H9 (cell line): ENCODE results near the gene GNMT. TPM values are rescaled to one million over a fixed set of nuclear protein-coding genes. Genes with fewer than 3 reads are reported as not detected.
A peak's percentile ranks its signal among the peaks of the same experiment; 100 is the strongest.

Experiments used
- DNase-seq: peaks from one replicate; pipeline ENCODE4 v3.0.0-alpha.2; 2017
- H2AFZ ChIP-seq: one replicate; pipeline ENCODE4 v1.6.1; 2013; ENCODE audit warnings: mild to moderate bottlenecking, low read length, control low read depth, moderate library complexity
- H2AK5ac ChIP-seq: 2 replicates; pipeline ENCODE4 v1.6.1; 2013; ENCODE audit warnings: low read length, control low read depth, mixed read lengths; ENCODE audit not compliant: insufficient read length
- H2BK120ac ChIP-seq: one replicate; pipeline ENCODE4 v1.6.1; 2013; ENCODE audit warnings: low read depth, mild to moderate bottlenecking, low read length, control low read depth, inconsistent platforms; ENCODE audit not compliant: poor library complexity, severe bottlenecking
- H2BK12ac ChIP-seq: 2 replicates; pipeline ENCODE4 v1.6.1; 2013; ENCODE audit warnings: low read length, control low read depth, mixed read lengths, low read depth; ENCODE audit not compliant: insufficient read length
- H2BK15ac ChIP-seq: 2 replicates; pipeline ENCODE4 v1.6.1; 2013; ENCODE audit warnings: low read depth, low read length, control low read depth
- H2BK20ac ChIP-seq: one replicate; pipeline ENCODE4 v1.6.1; 2013; ENCODE audit warnings: low read depth, mild to moderate bottlenecking, low read length, control low read depth, inconsistent platforms; ENCODE audit not compliant: poor library complexity, severe bottlenecking
- H2BK5ac ChIP-seq: 2 replicates; pipeline ENCODE4 v1.6.1; 2013; ENCODE audit warnings: low read length, control low read depth, mixed read lengths; ENCODE audit not compliant: insufficient read length
- H3K14ac ChIP-seq: 2 replicates; pipeline ENCODE4 v1.6.1; 2013; ENCODE audit warnings: low read length, control low read depth; ENCODE audit not compliant: insufficient read depth
- H3K18ac ChIP-seq: 2 replicates; pipeline ENCODE4 v1.6.1; 2013; ENCODE audit warnings: low read depth, mild to moderate bottlenecking, mixed read lengths, low read length, control low read depth; ENCODE audit not compliant: insufficient read length
- H3K23ac ChIP-seq: 2 replicates; pipeline ENCODE4 v1.6.1; 2013; ENCODE audit warnings: low read length, control low read depth, mixed read lengths, low read depth; ENCODE audit not compliant: insufficient read length
- H3K23me2 ChIP-seq: 2 replicates; pipeline ENCODE4 v1.6.1; 2013; ENCODE audit warnings: low read depth, mild to moderate bottlenecking, mixed read lengths, low read length, control low read depth; ENCODE audit not compliant: insufficient read length, poor library complexity, severe bottlenecking
- H3K27ac ChIP-seq: 2 replicates; pipeline ENCODE4 v1.5.1; 2013; ENCODE audit warnings: low read length, control low read depth, mixed read lengths, low read depth; ENCODE audit not compliant: insufficient read length
- H3K27me3 ChIP-seq: 2 replicates; pipeline ENCODE4 v1.6.1; 2013; ENCODE audit warnings: low read length, control low read depth, inconsistent platforms; ENCODE audit not compliant: insufficient read depth
- H3K4ac ChIP-seq: 2 replicates; pipeline ENCODE4 v1.6.1; 2013; ENCODE audit warnings: low read depth, mild to moderate bottlenecking, control low read depth, inconsistent platforms, low read length, moderate library complexity
- H3K4me1 ChIP-seq: 2 replicates; pipeline ENCODE4 v1.6.1; 2013; ENCODE audit warnings: low read length, control low read depth, inconsistent platforms; ENCODE audit not compliant: insufficient read depth
- H3K4me2 ChIP-seq: 2 replicates; pipeline ENCODE4 v1.6.1; 2013; ENCODE audit warnings: low read length, control low read depth, mixed read lengths; ENCODE audit not compliant: insufficient read length, insufficient read depth
- H3K56ac ChIP-seq: 2 replicates; pipeline ENCODE4 v1.6.1; 2013; ENCODE audit warnings: low read depth, mild to moderate bottlenecking, mixed read lengths, low read length, control low read depth; ENCODE audit not compliant: insufficient read length
- H3K79me1 ChIP-seq: 2 replicates; pipeline ENCODE4 v1.6.1; 2013; ENCODE audit warnings: low read depth, mild to moderate bottlenecking, moderate library complexity, low read length, control low read depth, inconsistent platforms; ENCODE audit not compliant: insufficient read depth, poor library complexity, severe bottlenecking
- H3K79me2 ChIP-seq: 2 replicates; pipeline ENCODE4 v1.6.1; 2013; ENCODE audit warnings: low read length, control low read depth, inconsistent platforms; ENCODE audit not compliant: insufficient read depth
- H3K9ac ChIP-seq: 2 replicates; pipeline ENCODE4 v1.6.1; 2013; ENCODE audit warnings: low read length, control low read depth, mixed read lengths; ENCODE audit not compliant: insufficient read length; ENCODE audit errors: extremely low read depth
- H3K9me3 ChIP-seq: one replicate; pipeline ENCODE4 v1.6.1; 2013; ENCODE audit warnings: low read depth, low read length, inconsistent platforms; ENCODE audit not compliant: control insufficient read depth
- H3T11ph ChIP-seq: one replicate; pipeline ENCODE4 v1.6.1; 2013; ENCODE audit warnings: mild to moderate bottlenecking, low read length, control low read depth, inconsistent platforms
- H4K20me1 ChIP-seq: one replicate; pipeline ENCODE4 v1.6.1; 2013; ENCODE audit not compliant: control insufficient read depth, insufficient read length, insufficient read depth
- H4K5ac ChIP-seq: 2 replicates; pipeline ENCODE4 v1.6.1; 2013; ENCODE audit warnings: low read depth, mild to moderate bottlenecking, mixed read lengths, low read length, control low read depth; ENCODE audit not compliant: insufficient read length
- H4K8ac ChIP-seq: replicated peaks from 2 replicates; pipeline ENCODE4 v1.6.1; 2013; ENCODE audit warnings: low read length, control low read depth, mixed read lengths, low read depth; ENCODE audit not compliant: insufficient read length
- H4K91ac ChIP-seq: 2 replicates; pipeline ENCODE4 v1.6.1; 2013; ENCODE audit warnings: low read depth, mild to moderate bottlenecking, moderate library complexity, mixed read lengths, low read length, control low read depth; ENCODE audit not compliant: insufficient read length
- H3K27ac Mint-ChIP-seq, 3 experiments: 2 replicates in 2 of 3; 3 replicates in 1 of 3; pipeline ENCODE4 v1.8.0; 2020 to 2021; ENCODE audit warnings: mixed read lengths in 3 of 3, mild to moderate bottlenecking in 1 of 3, moderate library complexity in 1 of 3
- H3K27me3 Mint-ChIP-seq: 2 replicates; pipeline ENCODE4 v1.8.0; 2021; ENCODE audit warnings: low read depth, mild to moderate bottlenecking, moderate library complexity, mixed read lengths
- H3K36me3 Mint-ChIP-seq, 3 experiments: 2 replicates in 2 of 3; 3 replicates in 1 of 3; pipeline ENCODE4 v1.8.0; 2020 to 2021; ENCODE audit warnings: low read depth in 3 of 3, mixed read lengths in 3 of 3; ENCODE audit not compliant: insufficient read depth in 1 of 3
- H3K4me1 Mint-ChIP-seq, 2 experiments: 2 replicates each; pipeline ENCODE4 v1.8.0; 2020; ENCODE audit warnings: mixed read lengths in 2 of 2
- H3K4me3 Mint-ChIP-seq, 2 experiments: 2 replicates in 1 of 2; 3 replicates in 1 of 2; pipeline ENCODE4 v1.8.0; 2020 to 2021; ENCODE audit warnings: mild to moderate bottlenecking in 2 of 2, mixed read lengths in 2 of 2, moderate library complexity in 1 of 2
- H3K9me3 Mint-ChIP-seq, 2 experiments: 2 replicates in 1 of 2; 3 replicates in 1 of 2; pipeline ENCODE4 v1.8.0; 2020; ENCODE audit warnings: mild to moderate bottlenecking in 2 of 2, mixed read lengths in 2 of 2, moderate library complexity in 1 of 2
- CTCF ChIP-seq: fragments of 200-600 bp; sonication (generic); conservative IDR thresholded peaks from 3 replicates; pipeline ENCODE4 v1.8.0; 2021; ENCODE audit warnings: antibody characterized with exemption, mild to moderate bottlenecking
- WGBS: extraction: QIAGEN DNeasy Blood & Tissue Kit; methylation state at CpG from one replicate; pipeline ENCODE4 v1.1.7; 2013; ENCODE audit warnings: missing lambda C conversion rate, low lambda C conversion rate, mixed read lengths; ENCODE audit not compliant: insufficient read length; ENCODE audit errors: extremely low coverage; 5-methylcytosine and 5-hydroxymethylcytosine counted together
- total RNA-seq: library from RNA; stranded (reverse); gene quantifications from 2 replicates; pipeline ENCODE4 v1.2.1, GENCODE V29; 2021

GNMT gene
- total RNA-seq, 1 experiment from 2014 or later, result 1.1 TPM

GRCh38 chr6:42937548-42938427 lies 22.8 kb upstream of the GNMT start:
- no peaks in the 10 kb centered on the region for H3K4me1 ChIP-seq
- H3K56ac ChIP-seq, result no peak overlapping the region
- no peaks in the 10 kb centered on the region for H3K23me2 ChIP-seq
- H2AK5ac ChIP-seq, result no peak overlapping the region
- Mint-ChIP-seq H3K27me3 (no peaks in the 10 kb centered on the region), H3K36me3 (peaks cover 36 to 81% (median 62%) of the 10 kb centered on the region in 3 experiments), H3K9me3 (no peaks in the 10 kb centered on the region; a peak in 1 of 5 replicates), H3K27ac (peak overlapping the region in 1 of 3 experiments; percentile 50; a peak in 3 of 7 replicates), H3K4me1 (peaks cover 11 to 14% of the 10 kb centered on the region in 2 experiments), H3K4me3 (no peak overlapping the region)
- H3K79me2 ChIP-seq, result peaks cover 2% of the 10 kb centered on the region; the same call in 1 of the 2 replicates
- H2BK120ac ChIP-seq, result no peak overlapping the region
- no peak overlapping the region for H3K4me2 ChIP-seq
- no peak overlapping the region for H2BK12ac ChIP-seq
- no peak overlapping the region for H4K91ac ChIP-seq
- no peak for TF ChIP-seq CTCF
- no peak overlapping the region for H3T11ph ChIP-seq
- H4K20me1 ChIP-seq, result peaks cover 2% of the 10 kb centered on the region
- H4K5ac ChIP-seq, result no peak overlapping the region
- no peak overlapping the region for H3K4ac ChIP-seq
- no peak overlapping the region for H3K9ac ChIP-seq
- H2BK20ac ChIP-seq, result no peak overlapping the region
- no peak overlapping the region for H3K18ac ChIP-seq
- H3K27ac ChIP-seq, result no peak overlapping the region
- no peak overlapping the region for H2BK15ac ChIP-seq
- no peak for DNase-seq
- no peak overlapping the region for H2AFZ ChIP-seq
- no CpG with 5 or more reads among the region's 13 CpGs for WGBS
- H3K79me1 ChIP-seq, result no peaks in the 10 kb centered on the region
- no peaks in the 10 kb centered on the region for H3K9me3 ChIP-seq
- H3K23ac ChIP-seq, result no peak overlapping the region
- no peak overlapping the region for H4K8ac ChIP-seq
- H3K27me3 ChIP-seq, result no peaks in the 10 kb centered on the region
- H3K14ac ChIP-seq, result no peak overlapping the region
- H2BK5ac ChIP-seq, result no peak overlapping the region
